Trophoblast cell (in vitro differentiated cells and primary cell): Measurements from ENCODE around the gene MYL3.

Experiments used
- DNase-seq, 2 donors: peaks; one replicate each; pipeline ENCODE4 v3.0.0-alpha.2; 2016
- H2AFZ ChIP-seq: 2 replicates; pipeline ENCODE4 v1.6.1; 2013; ENCODE audit warnings: low read length, moderate library complexity, mild to moderate bottlenecking; ENCODE audit not compliant: insufficient read depth, poor library complexity
- H2AK5ac ChIP-seq: 2 replicates; pipeline ENCODE4 v1.6.1; 2013; ENCODE audit warnings: mild to moderate bottlenecking, low read length
- H2BK120ac ChIP-seq: 2 replicates; pipeline ENCODE4 v1.6.1; 2013; ENCODE audit warnings: low read length, mild to moderate bottlenecking, moderate library complexity; ENCODE audit not compliant: insufficient read depth, poor library complexity
- H2BK12ac ChIP-seq: 2 replicates; pipeline ENCODE4 v1.6.1; 2013; ENCODE audit warnings: mild to moderate bottlenecking, low read length, moderate library complexity
- H2BK5ac ChIP-seq: 2 replicates; pipeline ENCODE4 v1.6.1; 2013; ENCODE audit warnings: low read length, low read depth, moderate library complexity, mild to moderate bottlenecking; ENCODE audit not compliant: poor library complexity
- H3K14ac ChIP-seq: 2 replicates; pipeline ENCODE4 v1.6.1; 2013; ENCODE audit warnings: mild to moderate bottlenecking, low read length
- H3K18ac ChIP-seq: 2 replicates; pipeline ENCODE4 v1.6.1; 2013; ENCODE audit warnings: mild to moderate bottlenecking, low read length
- H3K23ac ChIP-seq: 2 replicates; pipeline ENCODE4 v1.6.1; 2013; ENCODE audit warnings: low read length
- H3K27ac ChIP-seq: 2 replicates; pipeline ENCODE4 v1.5.1; 2013; ENCODE audit warnings: low read depth, mild to moderate bottlenecking, inconsistent platforms, low read length, moderate library complexity
- H3K27me3 ChIP-seq: 2 replicates; pipeline ENCODE4 v1.6.1; 2013; ENCODE audit warnings: inconsistent platforms, mild to moderate bottlenecking, low read length, moderate library complexity; ENCODE audit not compliant: insufficient read depth
- H3K36me3 ChIP-seq, 2 experiments: 1 replicate in 1 of 2; 2 replicates in 1 of 2; pipeline ENCODE4 v1.6.1; 2013; ENCODE audit warnings: low read length in 2 of 2, mild to moderate bottlenecking in 2 of 2, moderate library complexity in 1 of 2; ENCODE audit not compliant: insufficient read depth in 2 of 2, control insufficient read depth in 1 of 2
- H3K4ac ChIP-seq: 2 replicates; pipeline ENCODE4 v1.6.1; 2013; ENCODE audit warnings: low read depth, mild to moderate bottlenecking, low read length, moderate library complexity
- H3K4me1 ChIP-seq, 2 experiments: 1 replicate in 1 of 2; 2 replicates in 1 of 2; pipeline ENCODE4 v1.6.1; 2013; ENCODE audit warnings: low read length in 2 of 2, mild to moderate bottlenecking in 2 of 2, moderate library complexity in 1 of 2; ENCODE audit not compliant: insufficient read depth in 2 of 2, control insufficient read depth in 1 of 2
- H3K4me2 ChIP-seq: 2 replicates; pipeline ENCODE4 v1.6.1; 2013; ENCODE audit warnings: inconsistent platforms, mild to moderate bottlenecking, low read length, moderate library complexity
- H3K4me3 ChIP-seq: 2 replicates; pipeline ENCODE4 v1.5.1; 2013; ENCODE audit warnings: mild to moderate bottlenecking, low read depth, low read length, inconsistent platforms
- H3K79me1 ChIP-seq: one replicate; pipeline ENCODE4 v1.6.1; 2013; ENCODE audit warnings: low read length
- H3K79me2 ChIP-seq: 2 replicates; pipeline ENCODE4 v1.6.1; 2013; ENCODE audit warnings: low read length, mild to moderate bottlenecking; ENCODE audit not compliant: control insufficient read depth, insufficient read depth, poor library complexity
- H3K9ac ChIP-seq: 2 replicates; pipeline ENCODE4 v1.6.1; 2013; ENCODE audit warnings: mild to moderate bottlenecking, low read length
- H3K9me3 ChIP-seq: 2 replicates; pipeline ENCODE4 v1.6.1; 2013; ENCODE audit warnings: low read depth, mild to moderate bottlenecking, control low read depth, inconsistent platforms, low read length; ENCODE audit not compliant: insufficient read depth
- H4K12ac ChIP-seq: 2 replicates; pipeline ENCODE4 v1.6.1; 2013; ENCODE audit warnings: low read depth, mild to moderate bottlenecking, low read length, moderate library complexity
- H4K8ac ChIP-seq: 2 replicates; pipeline ENCODE4 v1.6.1; 2013; ENCODE audit warnings: low read depth, mild to moderate bottlenecking, low read length, moderate library complexity
- H4K91ac ChIP-seq: one replicate; pipeline ENCODE4 v1.6.1; 2013; ENCODE audit warnings: low read depth, mild to moderate bottlenecking, low read length, moderate library complexity
- WGBS: extraction: QIAGEN DNeasy Blood & Tissue Kit; methylation state at CpG from one replicate; pipeline ENCODE4 v1.1.7; 2013; ENCODE audit warnings: missing lambda C conversion rate; ENCODE audit not compliant: insufficient read length, insufficient coverage; ENCODE audit errors: extremely low coverage; 5-methylcytosine and 5-hydroxymethylcytosine counted together

The MYL3 gene

GRCh38 chr3:46877406-46878125 is 14.3 kb upstream of the MYL3 start, which contains the start of gene PTH1R:
PTH1R (plus strand) TSS chr3:46877721; CDS start chr3:46883560, 5,839 bp downstream.
- Histone ChIP-seq H3K4me1 (peaks cover 42 to 51% of the 10 kb centered on the region in 2 experiments), H4K12ac (no peak within 1 kb of the TSS), H3K9ac (no peak within 1 kb of the TSS), H3K36me3 (no peaks in the 10 kb centered on the region), H3K23ac (no peak within 1 kb of the TSS), H3K14ac (peak within 1 kb of the TSS; percentile 40), H2AK5ac (peak within 1 kb of the TSS; percentile 57), H3K27me3 (peaks cover 8% of the 10 kb centered on the region), H4K91ac (peak within 1 kb of the TSS; percentile 52), H3K79me2 (no peaks in the 10 kb centered on the region), H3K9me3 (peaks cover 2% of the 10 kb centered on the region), H3K18ac (peak within 1 kb of the TSS; percentile 30), H4K8ac (peak within 1 kb of the TSS; percentile 0), H3K4ac (no peak within 1 kb of the TSS), H2BK5ac (no peak within 1 kb of the TSS), H3K27ac (peak within 1 kb of the TSS; percentile 41), H3K4me3 (no peak within 1 kb of the TSS), H3K79me1 (peaks cover 6% of the 10 kb centered on the region), H2BK12ac (peak within 1 kb of the TSS; percentile 16), H2BK120ac (peak within 1 kb of the TSS; percentile 6), H3K4me2 (peak within 1 kb of the TSS; percentile 9), H2AFZ (no peak within 1 kb of the TSS)
- no CpG with 5 or more reads among the region's 7 CpGs for WGBS
- DNase-seq, result peak; percentile 84 to 87

GRCh38 chr3:46876313-46877300 is 13.4 kb upstream of the MYL3 start:
- no peak overlapping the region for H3K4me2 ChIP-seq
- WGBS, result no CpG with 5 or more reads among the region's 10 CpGs
- H3K79me1 ChIP-seq, result peaks cover 6% of the 10 kb centered on the region

GRCh38 chr3:46875560-46875959 is 12.3 kb upstream of the MYL3 start:
- Histone ChIP-seq H3K79me1 (peaks cover 6% of the 10 kb centered on the region), H2BK5ac (no peak overlapping the region), H3K79me2 (no peaks in the 10 kb centered on the region), H2AK5ac (no peak overlapping the region), H3K4me1 (peaks cover 42 to 47% of the 10 kb centered on the region in 2 experiments), H3K23ac (no peak overlapping the region), H3K4ac (no peak overlapping the region), H2BK12ac (no peak overlapping the region), H3K27ac (no peak overlapping the region), H3K18ac (no peak overlapping the region), H4K91ac (peak overlapping the region; percentile 29), H3K14ac (no peak overlapping the region), H3K36me3 (no peaks in the 10 kb centered on the region), H2AFZ (no peak overlapping the region), H3K9ac (no peak overlapping the region), H4K8ac (no peak overlapping the region), H3K9me3 (peaks cover 2% of the 10 kb centered on the region), H2BK120ac (no peak overlapping the region), H3K27me3 (no peaks in the 10 kb centered on the region), H4K12ac (no peak overlapping the region), H3K4me3 (no peak overlapping the region), H3K4me2 (no peak overlapping the region)
- peak; percentile 28 to 42 for DNase-seq
- no CpG with 5 or more reads among the region's 9 CpGs for WGBS

More at GRCh38 chr3:46876313-46877300, 13.4 kb upstream of the MYL3 start:
- H3K23ac ChIP-seq, result no peak overlapping the region
- H2BK5ac ChIP-seq, result no peak overlapping the region
- H3K4me1 ChIP-seq, result peaks cover 42 to 52% of the 10 kb centered on the region in 2 experiments
- no peaks in the 10 kb centered on the region for H3K36me3 ChIP-seq
- no peak overlapping the region for H3K4me3 ChIP-seq
- H4K8ac ChIP-seq, result no peak overlapping the region
- DNase-seq, result peak; percentile 80 to 82
- no peak overlapping the region for H3K4ac ChIP-seq
- H2BK12ac ChIP-seq, result peak overlapping the region; percentile 16
- H3K9me3 ChIP-seq, result peaks cover 2% of the 10 kb centered on the region
- H4K91ac ChIP-seq, result peak overlapping the region; percentile 52
- H3K27me3 ChIP-seq, result peaks cover under 1% of the 10 kb centered on the region
- no peak overlapping the region for H3K18ac ChIP-seq
- H3K14ac ChIP-seq, result no peak overlapping the region
- peak overlapping the region; percentile 35 for H3K27ac ChIP-seq
- no peak overlapping the region for H2AFZ ChIP-seq
- no peak overlapping the region for H4K12ac ChIP-seq
- no peak overlapping the region for H2AK5ac ChIP-seq
- no peaks in the 10 kb centered on the region for H3K79me2 ChIP-seq
- H3K9ac ChIP-seq, result no peak overlapping the region
- no peak overlapping the region for H2BK120ac ChIP-seq

GRCh38 chr3:46874430-46874829 is 11.2 kb upstream of the MYL3 start:
- no peak overlapping the region for H3K27ac ChIP-seq
- DNase-seq, result no peak
- no peaks in the 10 kb centered on the region for H3K27me3 ChIP-seq
- no peak overlapping the region for H4K8ac ChIP-seq
- no peak overlapping the region for H2AK5ac ChIP-seq
- no peak overlapping the region for H4K91ac ChIP-seq
- H3K79me2 ChIP-seq, result no peaks in the 10 kb centered on the region
- H3K23ac ChIP-seq, result no peak overlapping the region
- no peak overlapping the region for H2BK5ac ChIP-seq
- H3K4me1 ChIP-seq, result peaks cover 40% of the 10 kb centered on the region in 2 experiments
- H3K36me3 ChIP-seq, result no peaks in the 10 kb centered on the region
- H3K79me1 ChIP-seq, result peaks cover 6% of the 10 kb centered on the region
- H3K4me2 ChIP-seq, result no peak overlapping the region
- H2BK12ac ChIP-seq, result no peak overlapping the region
- no peak overlapping the region for H3K4me3 ChIP-seq
- no peak overlapping the region for H3K9ac ChIP-seq
- no peak overlapping the region for H2AFZ ChIP-seq
- no peak overlapping the region for H3K4ac ChIP-seq
- no peak overlapping the region for H3K18ac ChIP-seq
- peaks cover 2% of the 10 kb centered on the region for H3K9me3 ChIP-seq
- no peak overlapping the region for H3K14ac ChIP-seq
- WGBS, result no CpG with 5 or more reads among the region's 18 CpGs
- no peak overlapping the region for H4K12ac ChIP-seq
- H2BK120ac ChIP-seq, result no peak overlapping the region
